Ishikawa (cell line): Measurements from ENCODE around the gene MECR.

Experiments used
- CEBPB ChIP-seq: IDR thresholded peaks from 2 replicates; pipeline ENCODE4 v1.6.1; 2012
- CREB1 ChIP-seq: IDR thresholded peaks from 2 replicates; pipeline ENCODE4 v1.6.1; 2012; ENCODE audit warnings: low read depth
- EGR1 ChIP-seq: IDR thresholded peaks from 2 replicates; pipeline ENCODE4 v1.6.1; 2012
- EP300 ChIP-seq: IDR thresholded peaks from 2 replicates; pipeline ENCODE4 v1.6.1; 2012; ENCODE audit warnings: borderline replicate concordance
- FOXM1 ChIP-seq: IDR thresholded peaks from 2 replicates; pipeline ENCODE4 v1.6.1; 2012; ENCODE audit warnings: low read depth, borderline replicate concordance
- MAX ChIP-seq: IDR thresholded peaks from 2 replicates; pipeline ENCODE4 v1.6.1; 2012
- NFIC ChIP-seq: IDR thresholded peaks from 2 replicates; pipeline ENCODE4 v1.6.1; 2012
- RAD21 ChIP-seq: IDR thresholded peaks from 2 replicates; pipeline ENCODE4 v1.6.1; 2012; ENCODE audit warnings: low read depth
- TAF1 ChIP-seq: IDR thresholded peaks from 2 replicates; pipeline ENCODE4 v1.6.1; 2012; ENCODE audit warnings: low read depth, mild to moderate bottlenecking
- TCF12 ChIP-seq: IDR thresholded peaks from 2 replicates; pipeline ENCODE4 v1.6.1; 2012; ENCODE audit warnings: low read depth
- USF1 ChIP-seq: IDR thresholded peaks from 2 replicates; pipeline ENCODE4 v1.6.1; 2012
- YY1 ChIP-seq: IDR thresholded peaks from 2 replicates; pipeline ENCODE4 v1.6.1; 2012; ENCODE audit warnings: low read depth
- ZBTB7A ChIP-seq: IDR thresholded peaks from 2 replicates; pipeline ENCODE4 v1.6.1; 2012; ENCODE audit warnings: low read depth
- TF ChIP-seq, protein P1 (sequence below): IDR thresholded peaks from 2 replicates; pipeline ENCODE4 v1.6.1; 2012; ENCODE audit warnings: low read depth, mild to moderate bottlenecking

- TF ChIP-seq EGR1 (no peak), RAD21 (no peak), NFIC (no peak), CREB1 (no peak), EP300 (no peak), CEBPB (no peak), YY1 (no peak), ZBTB7A (no peak), FOXM1 (no peak), TAF1 (no peak), MAX (no peak), USF1 (no peak), TCF12 (no peak)
- TF ChIP-seq, protein P1, sequence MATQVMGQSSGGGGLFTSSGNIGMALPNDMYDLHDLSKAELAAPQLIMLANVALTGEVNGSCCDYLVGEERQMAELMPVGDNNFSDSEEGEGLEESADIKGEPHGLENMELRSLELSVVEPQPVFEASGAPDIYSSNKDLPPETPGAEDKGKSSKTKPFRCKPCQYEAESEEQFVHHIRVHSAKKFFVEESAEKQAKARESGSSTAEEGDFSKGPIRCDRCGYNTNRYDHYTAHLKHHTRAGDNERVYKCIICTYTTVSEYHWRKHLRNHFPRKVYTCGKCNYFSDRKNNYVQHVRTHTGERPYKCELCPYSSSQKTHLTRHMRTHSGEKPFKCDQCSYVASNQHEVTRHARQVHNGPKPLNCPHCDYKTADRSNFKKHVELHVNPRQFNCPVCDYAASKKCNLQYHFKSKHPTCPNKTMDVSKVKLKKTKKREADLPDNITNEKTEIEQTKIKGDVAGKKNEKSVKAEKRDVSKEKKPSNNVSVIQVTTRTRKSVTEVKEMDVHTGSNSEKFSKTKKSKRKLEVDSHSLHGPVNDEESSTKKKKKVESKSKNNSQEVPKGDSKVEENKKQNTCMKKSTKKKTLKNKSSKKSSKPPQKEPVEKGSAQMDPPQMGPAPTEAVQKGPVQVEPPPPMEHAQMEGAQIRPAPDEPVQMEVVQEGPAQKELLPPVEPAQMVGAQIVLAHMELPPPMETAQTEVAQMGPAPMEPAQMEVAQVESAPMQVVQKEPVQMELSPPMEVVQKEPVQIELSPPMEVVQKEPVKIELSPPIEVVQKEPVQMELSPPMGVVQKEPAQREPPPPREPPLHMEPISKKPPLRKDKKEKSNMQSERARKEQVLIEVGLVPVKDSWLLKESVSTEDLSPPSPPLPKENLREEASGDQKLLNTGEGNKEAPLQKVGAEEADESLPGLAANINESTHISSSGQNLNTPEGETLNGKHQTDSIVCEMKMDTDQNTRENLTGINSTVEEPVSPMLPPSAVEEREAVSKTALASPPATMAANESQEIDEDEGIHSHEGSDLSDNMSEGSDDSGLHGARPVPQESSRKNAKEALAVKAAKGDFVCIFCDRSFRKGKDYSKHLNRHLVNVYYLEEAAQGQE: no peak
Observed at GRCh38 chr1:29278124-29278523, 47.4 kb upstream of the MECR start.
